CD14-positive monocyte (primary cell): ENCODE measurements around the gene CFAP97. TPM values are rescaled to one million over a fixed set of nuclear protein-coding genes. Genes with fewer than 3 reads are reported as not detected.

Experiments
- DNase-seq, 3 donors: peaks; one replicate each; pipeline ENCODE4 v3.0.0-alpha.2; 2011 to 2022
- H2AFZ ChIP-seq: 2 replicates; pipeline ENCODE4 v1.6.0; 2012; ENCODE audit warnings: mild to moderate bottlenecking, low read depth, low read length, inconsistent platforms; ENCODE audit not compliant: insufficient read depth, poor library complexity, severe bottlenecking
- H3K27ac ChIP-seq, 2 donors: 1 replicate in 1 of 2; 2 replicates in 1 of 2; pipeline ENCODE4 v1.5.1; 2012 to 2013; ENCODE audit warnings: low read length in 2 of 2, control low read depth in 1 of 2, inconsistent platforms in 1 of 2, low read depth in 1 of 2, mild to moderate bottlenecking in 1 of 2
- H3K27me3 ChIP-seq, 2 donors: one replicate each; pipeline versions ENCODE4 v1.6.0 to v1.6.1; 2011 to 2013; ENCODE audit warnings: low read length in 2 of 2; ENCODE audit not compliant: control insufficient read depth in 2 of 2, insufficient read depth in 2 of 2
- H3K36me3 ChIP-seq, 2 donors: replicated peaks in 1 of 2; 1 replicate in 1 of 2; 2 replicates in 1 of 2; pipeline versions ENCODE4 v1.5.1 to v1.6.1; 2012 to 2013; ENCODE audit warnings: low read length in 2 of 2, control low read depth in 1 of 2, inconsistent platforms in 1 of 2, mild to moderate bottlenecking in 1 of 2; ENCODE audit not compliant: insufficient read depth in 2 of 2, control insufficient read depth in 1 of 2
- H3K4me1 ChIP-seq, 2 donors: 1 replicate in 1 of 2; 2 replicates in 1 of 2; pipeline versions ENCODE4 v1.5.1 to v1.6.1; 2012 to 2013; ENCODE audit warnings: low read length in 2 of 2, control low read depth in 1 of 2, inconsistent platforms in 1 of 2, mild to moderate bottlenecking in 1 of 2, moderate library complexity in 1 of 2; ENCODE audit not compliant: insufficient read depth in 2 of 2, control insufficient read depth in 1 of 2
- H3K4me2 ChIP-seq: replicated peaks from 2 replicates; pipeline ENCODE3; 2012; ENCODE audit warnings: low read length, moderate library complexity, mild to moderate bottlenecking; ENCODE audit not compliant: poor library complexity, severe bottlenecking; ENCODE audit errors: extremely low read depth
- H3K4me3 ChIP-seq, 3 experiments: fragments of 200-600 bp in 1 of 3; sonication (generic) in 1 of 3; replicated peaks in 1 of 3; 1 replicate in 2 of 3; 2 replicates in 1 of 3; pipeline ENCODE4 v1.5.1; 2011 to 2013; ENCODE audit warnings: low read length in 3 of 3, mild to moderate bottlenecking in 3 of 3, control low read depth in 2 of 3, low read depth in 2 of 3, inconsistent platforms in 1 of 3, moderate library complexity in 1 of 3
- H3K79me2 ChIP-seq: 2 replicates; pipeline ENCODE4 v1.6.0; 2012; ENCODE audit warnings: mild to moderate bottlenecking, control low read depth, inconsistent platforms, low read length, moderate library complexity; ENCODE audit not compliant: insufficient read depth
- H3K9ac ChIP-seq: 2 replicates; pipeline ENCODE4 v1.6.0; 2017; ENCODE audit warnings: low read length, mild to moderate bottlenecking; ENCODE audit not compliant: insufficient read depth, poor library complexity, severe bottlenecking
- H3K9me3 ChIP-seq, 2 donors: replicated peaks in 1 of 2; 1 replicate in 1 of 2; 2 replicates in 1 of 2; pipeline versions ENCODE4 v1.5.1 to v1.6.1; 2012 to 2013; ENCODE audit warnings: low read length in 2 of 2, control low read depth in 1 of 2; ENCODE audit not compliant: control insufficient read depth in 1 of 2, insufficient read depth in 1 of 2
- H4K20me1 ChIP-seq: 2 replicates; pipeline ENCODE4 v1.6.0; 2012; ENCODE audit warnings: mild to moderate bottlenecking, low read length, control low read depth, moderate library complexity; ENCODE audit not compliant: insufficient read depth
- H3K27ac Mint-ChIP-seq, 7 donors: one replicate each; pipeline ENCODE4 v1.8.0; 2020; ENCODE audit warnings: mild to moderate bottlenecking in 7 of 7, mixed read lengths in 7 of 7, moderate library complexity in 6 of 7, inconsistent platforms in 2 of 7
- H3K27me3 Mint-ChIP-seq, 3 donors: one replicate each; pipeline ENCODE4 v1.8.0; 2021 to 2022; ENCODE audit warnings: low read depth in 3 of 3, mild to moderate bottlenecking in 3 of 3, mixed read lengths in 3 of 3, moderate library complexity in 3 of 3, inconsistent platforms in 1 of 3
- H3K36me3 Mint-ChIP-seq, 2 donors: one replicate each; pipeline ENCODE4 v1.8.0; 2020; ENCODE audit warnings: mixed read lengths in 2 of 2, inconsistent platforms in 1 of 2, mild to moderate bottlenecking in 1 of 2
- H3K4me1 Mint-ChIP-seq: one replicate; pipeline ENCODE4 v1.8.0; 2020; ENCODE audit warnings: mild to moderate bottlenecking, mixed read lengths
- H3K4me3 Mint-ChIP-seq, 2 donors: one replicate each; pipeline ENCODE4 v1.8.0; 2020; ENCODE audit warnings: mild to moderate bottlenecking in 2 of 2, mixed read lengths in 2 of 2, moderate library complexity in 1 of 2
- H3K9me3 Mint-ChIP-seq, 7 donors: one replicate each; pipeline ENCODE4 v1.8.0; 2020 to 2022; ENCODE audit warnings: mixed read lengths in 7 of 7, mild to moderate bottlenecking in 6 of 7, moderate library complexity in 6 of 7, inconsistent platforms in 2 of 7
- CTCF ChIP-seq: fragments of 200-600 bp; IDR thresholded peaks from one replicate; pipeline ENCODE4 v1.8.0; 2022; ENCODE audit warnings: antibody characterized with exemption, mild to moderate bottlenecking
- WGBS: methylation state at CpG from one replicate; pipeline ENCODE4 v1.1.5; 2013; ENCODE audit warnings: missing lambda C conversion rate; ENCODE audit not compliant: insufficient coverage; 5-methylcytosine and 5-hydroxymethylcytosine counted together
- intact Hi-C, 2 donors: fragments of 100-400 bp; cut with micrococcal nuclease; formaldehyde crosslinking; loops; one replicate each; pipeline versions ENCODE4 v1.15.0 to v1.15.1; 2023
- polyA plus RNA-seq, 3 donors: library from polyadenylated mRNA; depleted of rRNA in 1 of 3; unstranded in 2 of 3; stranded (reverse) in 1 of 3; fragments of 300-500 nt in 2 of 3; fragments of >200 nt in 1 of 3; fragmentation: Illumina TruSeq in 2 of 3; gene quantifications; 1 replicate in 2 of 3; 2 replicates in 1 of 3; pipeline ENCODE4 v1.2.3, GENCODE V29; 2012 to 2021

Gene CFAP97
- polyA plus RNA-seq, 3 donors, result 2.7 to 16.8 (median 12.3) TPM

- H3K4me3 Mint-ChIP-seq, result no peak overlapping the region
- Histone ChIP-seq H3K27ac (no peak overlapping the region), H3K4me3 (no peak overlapping the region), H3K4me1 (no peaks in the 10 kb centered on the region), H3K79me2 (no peaks in the 10 kb centered on the region), H3K9ac (no peak overlapping the region), H3K4me2 (no peak overlapping the region), H3K27me3 (no peaks in the 10 kb centered on the region), H2AFZ (no peak overlapping the region), H4K20me1 (no peaks in the 10 kb centered on the region), H3K36me3 (no peaks in the 10 kb centered on the region), H3K9me3 (no peaks in the 10 kb centered on the region)
- H3K27ac Mint-ChIP-seq, result no peak overlapping the region
- no peak for TF ChIP-seq CTCF
- H3K4me1 Mint-ChIP-seq, result no peaks in the 10 kb centered on the region
- no peaks in the 10 kb centered on the region for H3K36me3 Mint-ChIP-seq
- intact Hi-C loops, result no loop called here
- no peak for DNase-seq
- H3K9me3 Mint-ChIP-seq, result peaks cover 0 to 2% (median 0%) of the 10 kb centered on the region in 7 donors
- 94% methylated on average over 4 of the region's 19 CpGs for WGBS
- peaks cover 0 to 3% (median 0%) of the 10 kb centered on the region in 3 donors for H3K27me3 Mint-ChIP-seq
Measured at GRCh38 chr4:185229021-185229818, 25.4 kb upstream of the CFAP97 start.

GRCh38 chr4:185227713-185228278 is 24.0 kb upstream of the CFAP97 start:
- DNase-seq, result no peak
- TF ChIP-seq CTCF, result no peak
- H3K36me3 Mint-ChIP-seq, result no peaks in the 10 kb centered on the region
- Histone ChIP-seq H3K9ac (no peak overlapping the region), H3K4me1 (no peaks in the 10 kb centered on the region), H2AFZ (no peak overlapping the region), H3K27ac (no peak overlapping the region), H3K27me3 (no peaks in the 10 kb centered on the region), H4K20me1 (no peaks in the 10 kb centered on the region), H3K79me2 (no peaks in the 10 kb centered on the region), H3K4me3 (no peak overlapping the region), H3K36me3 (no peaks in the 10 kb centered on the region), H3K9me3 (no peaks in the 10 kb centered on the region), H3K4me2 (no peak overlapping the region)
- whole genome bisulfite sequencing, result 97% methylated on average over 9 of the region's 9 CpGs
- H3K27ac Mint-ChIP-seq, result no peak overlapping the region
- no peaks in the 10 kb centered on the region for H3K4me1 Mint-ChIP-seq
- H3K27me3 Mint-ChIP-seq, result peaks cover 0 to 4% (median 3%) of the 10 kb centered on the region in 3 donors
- peaks cover 0 to 2% (median 0%) of the 10 kb centered on the region in 7 donors for H3K9me3 Mint-ChIP-seq
- intact Hi-C loops, result no loop called here
- H3K4me3 Mint-ChIP-seq, result no peak overlapping the region
